HepG2 (cell line): ENCODE data around the gene FNIP2. TPM values are rescaled to one million over a fixed set of nuclear protein-coding genes. Genes with fewer than 3 reads are reported as not detected.
"Not testable (repeated sequence)": the region's sequence is repeated elsewhere in the genome, so short reads cannot be mapped to it uniquely, and the experiment has no call there.

Experiments
- ATAC-seq: fragments of 200-7000 bp; cut with Tn5 transposase; 3 replicates; pipeline ENCODE4 v1.9.1; 2020; ENCODE audit warnings: mild to moderate bottlenecking, moderate library complexity
- BruUV-seq: library from RNA; stranded (reverse); fragments of 400-500 nt; replicated peaks from 2 replicates; lab custom pipeline; 2021; lab: Mats Ljungman, UMichigan
- CTCF ChIA-PET: fragments of 300-600 bp; formaldehyde crosslinking; extraction: SDS; loops from one replicate; lab custom pipeline; 2021; ENCODE audit warnings: low total read pairs, inconsistent platforms, low intra/inter-chr PET ratio; lab: Yijun Ruan, JAX
- POLR2A ChIA-PET: fragments of 350-600 bp; sonication (Branson Sonifier 250); formaldehyde crosslinking; loops from one replicate; lab custom pipeline; 2020; ENCODE audit warnings: antibody characterized with exemption, inconsistent platforms; lab: Yijun Ruan, JAX
- DNase-seq: peaks from one replicate; pipeline ENCODE4 v3.0.0-alpha.2; 2015; ENCODE audit warnings: low spot score
- FAIRE-seq: peaks from 3 replicates; lab custom pipeline; 2011; peaks lifted over from hg19 to GRCh38; lab: Jason Lieb, UNC
- H2AFZ ChIP-seq: one replicate; pipeline ENCODE4 v1.6.1; 2011; ENCODE audit warnings: low read length, inconsistent platforms
- H3K27ac ChIP-seq: fragments of 300-600 bp; 3 replicates; pipeline ENCODE4 v1.8.0; 2011; ENCODE audit warnings: mixed run types, mild to moderate bottlenecking, mixed read lengths, low read length, inconsistent platforms; ENCODE audit not compliant: insufficient read depth; ENCODE audit errors: extremely low read length
- H3K27me3 ChIP-seq, 2 experiments: fragments of 200-600 bp in 1 of 2; 2 replicates in 1 of 2; 3 replicates in 1 of 2; pipeline versions ENCODE4 v1.6.0 to v1.8.0; 2011; ENCODE audit warnings: low read length in 2 of 2, mild to moderate bottlenecking in 2 of 2, moderate library complexity in 2 of 2, inconsistent platforms in 1 of 2; ENCODE audit not compliant: insufficient read depth in 2 of 2, control insufficient read depth in 1 of 2
- H3K36me3 ChIP-seq, 2 experiments: fragments of 200-600 bp in 1 of 2; replicated peaks in 1 of 2; 2 replicates in 1 of 2; 3 replicates in 1 of 2; pipeline versions ENCODE4 v1.5.1 to v1.8.0; 2011; ENCODE audit warnings: low read length in 2 of 2, inconsistent platforms in 1 of 2; ENCODE audit not compliant: insufficient read depth in 2 of 2, control insufficient read depth in 1 of 2
- H3K4me1 ChIP-seq: 2 replicates; pipeline ENCODE4 v1.5.1; 2012; ENCODE audit warnings: low read length, inconsistent platforms; ENCODE audit not compliant: insufficient read depth
- H3K4me2 ChIP-seq: 2 replicates; pipeline ENCODE4 v1.6.0; 2011; ENCODE audit warnings: low read depth, low read length, inconsistent platforms
- H3K4me3 ChIP-seq, 3 experiments: fragments of 200-600 bp in 1 of 3; sonication (generic), shearing (Covaris generic) in 1 of 3; replicated peaks in 1 of 3; 2 replicates each; pipeline ENCODE4 v1.5.1; 2011 to 2016; ENCODE audit warnings: low read length in 3 of 3, inconsistent platforms in 2 of 3, low read depth in 2 of 3, mild to moderate bottlenecking in 2 of 3, control low read depth in 1 of 3, mixed read lengths in 1 of 3; ENCODE audit not compliant: insufficient read depth in 1 of 3
- H3K79me2 ChIP-seq: one replicate; pipeline ENCODE4 v1.6.1; 2011; ENCODE audit warnings: low read length, inconsistent platforms; ENCODE audit not compliant: insufficient read depth
- H3K9ac ChIP-seq: 2 replicates; pipeline ENCODE4 v1.6.0; 2011; ENCODE audit warnings: mild to moderate bottlenecking, low read depth, low read length, inconsistent platforms; ENCODE audit not compliant: insufficient read depth
- H3K9me3 ChIP-seq: 2 replicates; pipeline ENCODE4 v1.5.1; 2012; ENCODE audit warnings: mild to moderate bottlenecking, low read length
- H4K20me1 ChIP-seq: 2 replicates; pipeline ENCODE4 v1.6.0; 2011; ENCODE audit warnings: inconsistent platforms, mild to moderate bottlenecking, low read length, moderate library complexity; ENCODE audit not compliant: insufficient read depth
- CEBPG ChIP-seq: IDR thresholded peaks from 2 replicates; pipeline ENCODE4 v1.6.1; 2016
- PHF5A ChIP-seq: IDR thresholded peaks from one replicate; pipeline ENCODE4 v1.6.1; 2018; ENCODE audit warnings: low read depth, missing genetic modification reagents; ENCODE audit not compliant: unreplicated experiment
- SRSF9 ChIP-seq: fragments of 200-400 bp; formaldehyde crosslinking; IDR thresholded peaks from 2 replicates; pipeline ENCODE4 v1.6.1; 2018; ENCODE audit warnings: borderline replicate concordance, mild to moderate bottlenecking, low read depth, low read length; ENCODE audit not compliant: insufficient read depth, poor library complexity, severe bottlenecking
- YY1 ChIP-seq: IDR thresholded peaks from 2 replicates; pipeline ENCODE4 v1.6.1; 2011; ENCODE audit warnings: low read length, low read depth, moderate library complexity, mild to moderate bottlenecking; ENCODE audit not compliant: insufficient read depth, insufficient replicate concordance
- ZNF484 ChIP-seq: sonication (generic); formaldehyde crosslinking; IDR thresholded peaks from 2 replicates; pipeline ENCODE4 v1.5.1; 2020; ENCODE audit warnings: mild to moderate bottlenecking, low read depth, missing genetic modification reagents, borderline replicate concordance
- ZNF850 ChIP-seq: sonication (generic); formaldehyde crosslinking; conservative IDR thresholded peaks from 2 replicates; pipeline ENCODE4 v1.9.0; 2021; ENCODE audit warnings: mild to moderate bottlenecking, missing genetic modification reagents
- WGBS: methylation state at CpG from one replicate; pipeline ENCODE4 v1.1.6; 2017; ENCODE audit warnings: low lambda C conversion rate; 5-methylcytosine and 5-hydroxymethylcytosine counted together
- in situ Hi-C: cut with HindIII; loops from 2 replicates; pipeline ENCODE4 v1.10.0; 2017; ENCODE audit warnings: low pct_unique_long_range_greater_than_20kb; ENCODE audit not compliant: extremely low pct_ligation_motif_present
- intact Hi-C: fragments of 100-400 bp; cut with micrococcal nuclease; formaldehyde crosslinking; loops from one replicate; pipeline ENCODE4 v1.10.0; 2022; ENCODE audit not compliant: unreplicated experiment
- polyA plus RNA-seq, 8 experiments: library from polyadenylated mRNA; depleted of rRNA in 3 of 8; stranded (reverse) in 7 of 8; unstranded in 1 of 8; fragments of >200 nt; fragmentation: Illumina TruSeq in 4 of 8; extraction: Trizol in 4 of 8; gene quantifications; 2 replicates each; pipeline versions ENCODE4 v1.2.1 to v1.2.3, GENCODE V29; 2011 to 2016; ENCODE audit warnings: low read depth in 4 of 8, missing spikeins in 1 of 8, mixed read lengths in 1 of 8; ENCODE audit not compliant: insufficient read depth in 1 of 8
- total RNA-seq, 5 experiments: library from RNA; depleted of rRNA; stranded (reverse); fragments of >200 nt; fragmentation: Illumina TruSeq; extraction: Trizol; gene quantifications; 2 replicates each; pipeline ENCODE4 v1.2.3, GENCODE V29; 2016; ENCODE audit warnings: low read depth in 1 of 5

Gene FNIP2
- total and polyA plus RNA-seq, 2 of the 13 experiments (the other 11 are each of a cell fraction or from before 2014, with no cell fraction given) = 15.5 to 21.0 TPM

DNA sequence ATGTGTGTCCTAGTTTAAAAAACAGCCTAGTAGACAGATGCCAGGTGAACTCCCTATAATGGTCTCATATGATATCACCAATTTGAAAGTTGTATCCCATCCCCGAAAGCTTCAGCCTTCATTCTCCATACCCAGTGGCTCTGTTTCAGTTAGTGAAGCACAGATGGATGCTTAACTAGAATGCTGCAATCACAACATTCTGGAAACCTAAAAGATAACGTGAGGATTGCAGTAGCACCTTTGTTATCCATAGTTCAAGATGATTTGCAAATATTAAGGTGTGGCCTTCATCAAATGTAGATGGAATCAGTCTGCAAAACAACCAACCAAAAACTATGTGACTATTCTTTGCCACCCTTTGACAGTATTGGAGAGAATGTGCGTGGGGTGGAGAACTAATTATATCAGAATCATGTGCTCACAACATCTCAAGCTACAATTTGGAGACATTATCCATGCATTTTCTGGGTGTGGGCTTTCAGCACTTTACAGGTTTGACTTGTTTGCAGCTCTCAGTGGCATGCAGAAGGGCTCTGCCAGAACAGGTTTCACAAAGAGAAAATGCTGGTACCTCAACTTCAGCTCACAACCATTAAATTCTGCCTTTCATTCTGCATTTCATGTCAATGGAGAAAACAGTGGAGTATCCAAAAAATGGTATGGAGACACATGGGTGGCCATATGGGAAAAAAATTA is 27.4 kb upstream of the FNIP2 start (continued):
- TF ChIP-seq PHF5A (CRISPR knock-in tag) = no peak
- TF ChIP-seq ZNF484 (CRISPR knock-in tag) = no peak
- TF ChIP-seq YY1 = no peak
- TF ChIP-seq CEBPG (CRISPR knock-in tag) = no peak
- TF ChIP-seq ZNF850 (CRISPR knock-in tag) = no peak
- no peak for TF ChIP-seq SRSF9

- in situ Hi-C loops = loop anchor here (25.0 kb wide), 1 partner anchor 266 kb away; no protein-coding TSS in a partner anchor
- not testable (repeated sequence) for ATAC-seq, H3K27me3 ChIP-seq
Observed at GRCh38 chr4:158746537-158746936, 22.3 kb upstream of the FNIP2 start.

More at GRCh38 chr4:158746537-158746936, 22.3 kb upstream of the FNIP2 start:
- H3K36me3 ChIP-seq, DNase-seq, H2AFZ ChIP-seq, H3K4me1 ChIP-seq, H3K27ac ChIP-seq, BruUV-seq, H3K79me2 ChIP-seq, CTCF ChIA-PET, FAIRE-seq, H3K9me3 ChIP-seq, H3K4me3 ChIP-seq, H3K9ac ChIP-seq, H3K4me2 ChIP-seq, intact Hi-C loops, POLR2A ChIA-PET, H4K20me1 ChIP-seq: not testable (repeated sequence)
- WGBS = no CpG with 5 or more reads among the region's 31 CpGs
